ENCODE results near the gene ZNF821. TPM values are rescaled to one million over a fixed set of nuclear protein-coding genes. Genes with fewer than 3 reads are reported as not detected.
"Not testable (repeated sequence)": the region's sequence is repeated elsewhere in the genome, so short reads cannot be mapped to it uniquely, and the experiment has no call there.

ZNF821 gene
- total RNA-seq, 2 donors from 2014 or later: 8.6 to 8.9 TPM

DNA sequence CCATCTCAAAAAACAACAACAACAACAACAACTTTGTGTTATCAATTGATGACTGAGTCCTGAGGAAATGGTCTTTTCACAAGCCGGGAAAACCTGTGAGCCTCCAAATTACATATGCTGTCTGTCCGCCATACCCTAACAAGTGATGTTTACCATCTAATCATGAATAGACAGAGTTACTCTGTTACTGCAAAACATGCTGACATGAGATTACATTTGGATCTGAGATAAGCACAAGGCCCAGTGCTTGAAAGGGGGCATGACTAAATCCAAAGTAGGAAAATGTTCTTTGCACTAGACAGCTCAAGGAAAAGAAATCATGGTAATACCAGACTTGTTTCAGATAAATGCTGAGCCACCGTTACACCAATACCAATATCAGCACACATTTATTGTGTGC is 46.8 kb downstream of the ZNF821 start:
- 80 to 83% methylated on average over 3 of the region's 3 CpGs for WGBS, 2 donors
- H3K4me3 ChIP-seq: no peak overlapping the region
- H3K36me3 ChIP-seq (replicated peaks in 1 of 2; ENCODE audit: insufficient read depth in 1 of 2, low read depth in 2 of 2): no peaks in the 10 kb centered on the region
- no peaks in the 10 kb centered on the region for H3K4me1 ChIP-seq
- no peak for ATAC-seq
- TF ChIP-seq, protein P1, sequence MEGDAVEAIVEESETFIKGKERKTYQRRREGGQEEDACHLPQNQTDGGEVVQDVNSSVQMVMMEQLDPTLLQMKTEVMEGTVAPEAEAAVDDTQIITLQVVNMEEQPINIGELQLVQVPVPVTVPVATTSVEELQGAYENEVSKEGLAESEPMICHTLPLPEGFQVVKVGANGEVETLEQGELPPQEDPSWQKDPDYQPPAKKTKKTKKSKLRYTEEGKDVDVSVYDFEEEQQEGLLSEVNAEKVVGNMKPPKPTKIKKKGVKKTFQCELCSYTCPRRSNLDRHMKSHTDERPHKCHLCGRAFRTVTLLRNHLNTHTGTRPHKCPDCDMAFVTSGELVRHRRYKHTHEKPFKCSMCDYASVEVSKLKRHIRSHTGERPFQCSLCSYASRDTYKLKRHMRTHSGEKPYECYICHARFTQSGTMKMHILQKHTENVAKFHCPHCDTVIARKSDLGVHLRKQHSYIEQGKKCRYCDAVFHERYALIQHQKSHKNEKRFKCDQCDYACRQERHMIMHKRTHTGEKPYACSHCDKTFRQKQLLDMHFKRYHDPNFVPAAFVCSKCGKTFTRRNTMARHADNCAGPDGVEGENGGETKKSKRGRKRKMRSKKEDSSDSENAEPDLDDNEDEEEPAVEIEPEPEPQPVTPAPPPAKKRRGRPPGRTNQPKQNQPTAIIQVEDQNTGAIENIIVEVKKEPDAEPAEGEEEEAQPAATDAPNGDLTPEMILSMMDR (IDR thresholded peaks at IDR 0.05): no peak
- TF ChIP-seq POLR2A (IDR thresholded peaks at IDR 0.05): no peak
- H3K27ac ChIP-seq: no peak overlapping the region
- H3K9me3 ChIP-seq: no peaks in the 10 kb centered on the region
- intact Hi-C loops (cut with DNase I): no loop called here
- H3K27me3 ChIP-seq: no peaks in the 10 kb centered on the region
- DNase-seq: no peak

GRCh38 chr16:71834291-71834690 is 49.7 kb downstream of the ZNF821 start:
- Histone ChIP-seq H3K27me3 (no peaks in the 10 kb centered on the region), H3K9me3 (no peaks in the 10 kb centered on the region), H3K36me3 (replicated peaks in 1 of 2; ENCODE audit: insufficient read depth in 1 of 2, low read depth in 2 of 2) (no peaks in the 10 kb centered on the region), H3K27ac (no peak overlapping the region), H3K4me1 (no peaks in the 10 kb centered on the region), H3K4me3 (no peak overlapping the region)
- 63 to 69% methylated on average over 3 of the region's 3 CpGs for WGBS, 2 donors
- TF ChIP-seq, protein P1 (IDR thresholded peaks at IDR 0.05): no peak
- TF ChIP-seq POLR2A (IDR thresholded peaks at IDR 0.05): no peak
- intact Hi-C loops (cut with DNase I): no loop called here
- DNase-seq: no peak
- ATAC-seq: no peak

DNA sequence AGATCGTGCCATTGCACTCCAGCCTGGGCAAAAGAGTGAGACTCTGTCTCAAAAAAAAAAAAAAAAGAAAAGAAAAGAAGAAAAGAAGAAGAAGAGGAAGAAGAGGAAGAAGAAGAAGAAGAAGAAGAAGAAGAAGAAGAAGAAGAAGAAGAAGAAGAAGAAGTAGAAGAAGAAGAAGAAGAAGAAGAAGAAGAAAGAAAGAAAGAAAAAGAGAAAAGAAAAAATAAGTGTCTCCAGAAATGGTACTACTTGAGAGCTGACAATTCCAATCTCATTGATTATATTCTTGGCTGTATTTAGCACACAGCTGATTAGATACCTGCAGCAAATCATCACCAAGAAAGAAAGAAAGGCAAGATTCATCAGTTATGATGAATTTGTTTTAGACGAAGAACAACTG is 51.9 kb downstream of the ZNF821 start:
- H3K27me3 ChIP-seq; H3K4me3 ChIP-seq; H3K27ac ChIP-seq; H3K4me1 ChIP-seq; intact Hi-C loops (cut with DNase I); H3K9me3 ChIP-seq; ATAC-seq; H3K36me3 ChIP-seq (replicated peaks in 1 of 2; ENCODE audit: insufficient read depth in 1 of 2, low read depth in 2 of 2); DNase-seq: not testable (repeated sequence)
- WGBS, 2 donors: 78 to 81% methylated on average over 2 of the region's 2 CpGs

GRCh38 chr16:71831698-71832097 is 52.3 kb downstream of the ZNF821 start:
- H3K9me3 ChIP-seq; ATAC-seq; H3K36me3 ChIP-seq (replicated peaks in 1 of 2; ENCODE audit: insufficient read depth in 1 of 2, low read depth in 2 of 2); H3K4me1 ChIP-seq; H3K27me3 ChIP-seq; intact Hi-C loops (cut with DNase I); H3K4me3 ChIP-seq; H3K27ac ChIP-seq; DNase-seq: not testable (repeated sequence)
- WGBS, 2 donors: 79 to 85% methylated on average over 3 of the region's 3 CpGs

GRCh38 chr16:71830359-71830758 is 53.6 kb downstream of the ZNF821 start:
- no peak for DNase-seq
- no peak for ATAC-seq
- no peaks in the 10 kb centered on the region for H3K36me3 ChIP-seq (replicated peaks in 1 of 2; ENCODE audit: insufficient read depth in 1 of 2, low read depth in 2 of 2)
- H3K27me3 ChIP-seq: no peaks in the 10 kb centered on the region
- H3K4me1 ChIP-seq: no peaks in the 10 kb centered on the region
- TF ChIP-seq, protein P1 (IDR thresholded peaks at IDR 0.05): no peak
- no peak for TF ChIP-seq POLR2A (IDR thresholded peaks at IDR 0.05)
- 77 to 88% methylated on average over 2 of the region's 2 CpGs for WGBS, 2 donors
- intact Hi-C loops (cut with DNase I): no loop called here
- H3K27ac ChIP-seq: no peak overlapping the region
- H3K4me3 ChIP-seq: no peak overlapping the region
- H3K9me3 ChIP-seq: no peaks in the 10 kb centered on the region

DNA sequence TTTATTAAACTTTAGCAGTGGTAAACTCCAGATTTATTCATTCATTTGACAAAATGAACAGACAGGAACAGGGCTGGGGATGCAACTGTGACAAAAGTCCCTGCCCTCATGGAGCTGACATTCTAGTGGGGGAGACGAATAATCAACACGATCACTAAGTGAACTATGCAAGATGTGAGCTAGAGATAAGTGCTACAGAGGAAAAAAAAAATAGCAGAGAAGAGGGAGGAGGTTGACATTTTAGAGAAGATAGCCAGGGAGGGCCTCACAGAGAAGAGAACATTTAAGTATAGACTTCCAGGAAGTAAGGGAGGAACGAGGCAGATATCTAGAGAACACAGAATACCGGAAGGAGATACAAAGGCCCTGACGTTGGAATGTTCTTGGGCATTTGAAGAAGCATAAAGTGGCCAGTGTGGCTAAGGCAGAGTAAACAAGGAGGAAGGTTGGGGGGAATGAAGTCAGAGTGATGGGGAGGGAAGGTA is 57.4 kb downstream of the ZNF821 start:
- H3K36me3 ChIP-seq (replicated peaks in 1 of 2; ENCODE audit: insufficient read depth in 1 of 2, low read depth in 2 of 2): no peaks in the 10 kb centered on the region
- WGBS, 2 donors: 70 to 80% methylated on average over 5 of the region's 5 CpGs
- no peak for TF ChIP-seq POLR2A (IDR thresholded peaks at IDR 0.05)
- TF ChIP-seq, protein P1 (IDR thresholded peaks at IDR 0.05): no peak
- no peaks in the 10 kb centered on the region for H3K9me3 ChIP-seq
- no peak overlapping the region for H3K27ac ChIP-seq
- DNase-seq (no peak), ATAC-seq (no peak)
- no peak overlapping the region for H3K4me3 ChIP-seq
- H3K27me3 ChIP-seq: no peaks in the 10 kb centered on the region
- H3K4me1 ChIP-seq: no peaks in the 10 kb centered on the region
- intact Hi-C loops (cut with DNase I): no loop called here

DNA sequence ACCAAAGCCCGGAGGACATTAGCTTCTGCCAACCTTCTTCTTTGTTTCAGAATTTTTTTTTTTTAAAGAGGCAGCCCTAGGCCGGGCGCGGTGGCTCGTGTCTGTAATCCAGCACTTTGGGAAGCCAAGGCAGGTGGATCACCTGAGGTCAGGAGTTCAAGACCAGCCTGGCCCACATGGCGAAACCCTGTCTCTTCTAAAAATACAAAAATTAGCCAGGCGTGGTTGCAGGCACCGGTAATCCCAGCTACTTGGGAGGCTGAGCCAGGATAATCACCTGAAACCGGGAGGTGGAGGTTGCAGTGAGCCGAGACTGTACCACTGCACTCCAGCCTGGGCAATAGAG is 66.9 kb downstream of the ZNF821 start:
- WGBS, 2 donors: 83 to 89% methylated on average over 10 of the region's 10 CpGs
- H3K4me1 ChIP-seq; H3K4me3 ChIP-seq; H3K36me3 ChIP-seq (replicated peaks in 1 of 2; ENCODE audit: insufficient read depth in 1 of 2, low read depth in 2 of 2); H3K9me3 ChIP-seq; H3K27me3 ChIP-seq; DNase-seq; ATAC-seq: not testable (repeated sequence)
- peak overlapping the region in 1 of 4 donors; percentile 24 for H3K27ac ChIP-seq
- intact Hi-C loops (cut with DNase I): loop anchor here (10.0 kb wide), 1 partner anchor 78 kb away; the partner anchor contains the start of gene IST1

All from body of pancreas (tissue), 4 donors.